ENCODE data around the gene VPS37D.
"Not testable (repeated sequence)": the region's sequence is repeated elsewhere in the genome, so short reads cannot be mapped to it uniquely, and the experiment has no call there.

Gene VPS37D, protein sequence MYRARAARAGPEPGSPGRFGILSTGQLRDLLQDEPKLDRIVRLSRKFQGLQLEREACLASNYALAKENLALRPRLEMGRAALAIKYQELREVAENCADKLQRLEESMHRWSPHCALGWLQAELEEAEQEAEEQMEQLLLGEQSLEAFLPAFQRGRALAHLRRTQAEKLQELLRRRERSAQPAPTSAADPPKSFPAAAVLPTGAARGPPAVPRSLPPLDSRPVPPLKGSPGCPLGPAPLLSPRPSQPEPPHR

GRCh38 chr7:73667344-73668102, at the start of gene VPS37D:
Gene VPS37D (plus strand): TSS chr7:73667831. CDS start chr7:73667959, 128 bp downstream.
- DNase-seq = peak; percentile 85

DNA sequence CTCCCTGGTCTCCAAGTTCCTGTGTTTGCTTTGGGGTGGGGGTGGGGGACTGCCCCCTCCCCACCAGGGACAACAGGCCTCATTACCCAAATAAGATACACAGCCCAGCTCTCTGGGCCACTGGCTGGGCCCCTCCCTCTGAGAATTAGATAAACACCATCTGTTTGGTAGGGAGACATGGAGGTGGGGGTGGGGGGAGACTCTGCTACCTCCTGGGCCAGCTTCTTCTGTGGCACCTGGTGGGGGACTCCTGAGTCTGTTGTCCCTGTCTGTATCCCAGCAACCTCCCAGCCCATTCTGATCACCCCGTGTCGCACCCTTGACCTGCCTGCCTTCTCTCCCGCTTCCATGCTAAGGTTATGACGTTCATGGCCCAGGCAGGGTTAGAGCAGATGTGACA, 49.1 kb upstream of the VPS37D start:
- no peak for DNase-seq

DNA sequence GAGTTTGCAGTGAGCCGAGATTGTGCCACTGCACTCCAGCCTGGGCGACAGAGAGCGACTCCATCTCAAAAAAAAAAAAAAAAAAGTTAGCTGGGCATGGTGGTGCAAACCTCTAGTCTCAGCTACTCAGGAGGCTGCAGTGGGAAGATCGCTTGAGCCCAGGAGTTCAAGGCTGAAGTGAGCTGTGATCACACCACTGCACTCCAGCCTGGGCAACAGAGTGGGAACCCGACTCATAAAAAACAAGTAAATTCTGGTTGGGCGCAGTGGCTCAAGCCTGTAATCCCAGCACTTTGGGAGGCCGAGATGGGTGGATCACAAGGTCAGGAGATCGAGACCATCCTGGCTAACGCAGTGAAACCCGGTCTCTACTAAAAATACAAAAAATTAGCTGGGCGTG, 48.2 kb upstream of the VPS37D start:
- DNase-seq = not testable (repeated sequence)

- no peak for DNase-seq
These were observed 46.2 kb upstream of the VPS37D start for GRCh38 chr7:73621168-73622063.

DNA sequence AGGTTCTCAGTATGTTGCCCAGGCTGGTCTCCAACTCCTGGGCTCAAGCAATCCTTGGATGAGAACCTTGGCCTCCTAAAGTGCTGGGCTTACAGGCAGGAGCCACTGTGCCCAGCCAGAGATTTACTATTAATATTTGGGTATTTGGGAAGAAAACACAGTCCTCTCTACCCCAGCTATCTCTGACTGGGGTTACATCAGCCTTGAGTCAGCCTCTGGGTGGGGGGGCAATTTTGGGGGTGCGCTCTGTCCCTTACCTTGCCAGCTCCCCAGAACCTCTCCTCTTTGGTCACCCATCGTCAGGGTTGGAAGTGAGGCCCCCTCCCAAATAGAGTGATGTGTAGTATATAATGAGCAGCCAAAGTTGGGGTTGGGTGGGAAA, 45.1 kb upstream of the VPS37D start:
- no peak for DNase-seq

- DNase-seq = no peak
These were observed 44.5 kb upstream of the VPS37D start for GRCh38 chr7:73622909-73623797.

- peak; percentile 96 for DNase-seq
These were observed 43.6 kb upstream of the VPS37D start, which contains the start of gene MLXIPL for GRCh38 chr7:73623798-73624668. Gene MLXIPL (minus strand): TSS chr7:73624522. CDS start chr7:73624492, 30 bp downstream.

DNA sequence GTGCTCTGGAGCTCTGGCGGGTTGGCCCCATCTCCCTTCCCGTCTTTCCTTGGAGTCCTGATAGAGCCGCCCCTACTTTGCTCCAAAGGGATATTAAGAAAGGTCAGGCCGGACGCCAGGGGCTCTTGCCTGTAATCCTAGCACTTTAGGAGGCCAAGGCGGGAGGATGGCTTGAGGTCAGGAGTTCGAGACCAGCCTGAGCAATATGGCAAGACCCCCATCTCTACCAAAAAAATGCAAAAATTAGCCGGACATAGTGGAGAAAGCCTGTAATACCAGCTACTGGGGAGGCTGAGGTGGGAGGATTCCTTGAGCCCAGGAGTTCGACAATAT, 43.0 kb upstream of the VPS37D start:
- no peak for DNase-seq

DNA sequence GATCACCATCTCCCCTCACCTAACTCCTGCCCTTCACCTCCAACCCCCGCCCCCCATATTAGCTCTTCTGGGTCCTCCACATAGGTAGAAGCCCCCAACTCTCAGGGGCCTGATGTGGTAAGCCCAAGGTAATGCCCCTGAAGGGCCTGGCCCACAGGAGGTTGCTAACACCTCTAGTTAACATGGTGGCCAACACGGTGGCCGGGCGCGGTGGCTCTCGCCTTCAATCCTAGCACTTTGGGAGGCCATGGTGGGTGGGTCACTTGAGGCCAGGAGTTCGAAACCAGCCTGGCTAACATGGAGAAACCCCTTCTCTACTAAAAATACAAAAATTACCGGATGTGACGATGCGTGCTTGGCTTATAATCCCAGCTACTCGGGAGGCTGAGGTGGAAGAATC, 42.4 kb upstream of the VPS37D start:
- no peak for DNase-seq

DNA sequence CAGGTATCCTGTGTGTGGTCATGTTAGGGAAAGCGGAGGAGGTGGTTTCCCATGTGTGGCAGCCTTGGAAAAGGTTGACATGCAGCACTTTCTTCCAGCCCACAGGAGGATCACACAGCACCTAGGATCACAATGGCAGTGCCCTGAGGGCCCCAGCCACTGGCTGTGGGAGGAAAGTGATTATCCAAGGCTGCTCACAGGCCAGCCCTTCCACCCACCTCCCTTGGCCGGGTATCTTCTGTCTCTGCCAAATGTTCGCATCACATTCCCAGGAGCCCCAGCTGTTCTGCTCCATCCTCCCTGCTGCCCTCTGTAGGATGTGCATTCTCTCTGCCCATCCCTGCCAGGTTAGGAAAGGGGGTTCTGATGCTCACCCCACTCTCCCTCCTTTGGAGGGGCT, 40.8 kb upstream of the VPS37D start:
- no peak for DNase-seq

- no peak for DNase-seq
These were observed 39.1 kb upstream of the VPS37D start for GRCh38 chr7:73628504-73628903.

GRCh38 chr7:73631558-73631957, 36.1 kb upstream of the VPS37D start:
- no peak for DNase-seq

DNA sequence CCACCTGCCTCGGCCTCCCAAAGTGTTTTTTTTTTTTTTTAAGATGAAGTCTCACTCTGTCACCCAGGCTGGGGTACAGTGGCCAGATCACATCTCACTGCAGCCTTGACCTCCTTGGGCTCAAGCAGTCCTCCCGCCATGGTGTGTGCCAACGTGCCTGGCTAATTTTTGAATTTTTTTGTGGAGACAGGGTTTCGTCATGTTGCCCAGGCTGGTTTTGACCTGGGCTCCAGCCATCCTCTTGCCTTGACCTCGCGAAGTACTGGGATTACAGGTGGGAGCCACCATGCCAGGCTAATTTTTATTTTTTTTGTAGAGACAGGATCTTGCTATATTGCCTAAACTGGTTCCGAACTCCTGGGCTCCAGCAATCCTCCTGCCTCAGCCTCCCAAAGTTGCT, 34.3 kb upstream of the VPS37D start:
- DNase-seq = no peak

- DNase-seq = no peak
These were observed 33.8 kb upstream of the VPS37D start for GRCh38 chr7:73633844-73634243.

- DNase-seq = no peak
These were observed 32.0 kb upstream of the VPS37D start for GRCh38 chr7:73635428-73636200.

GRCh38 chr7:73638911-73639310, 28.7 kb upstream of the VPS37D start:
- DNase-seq = no peak

DNA sequence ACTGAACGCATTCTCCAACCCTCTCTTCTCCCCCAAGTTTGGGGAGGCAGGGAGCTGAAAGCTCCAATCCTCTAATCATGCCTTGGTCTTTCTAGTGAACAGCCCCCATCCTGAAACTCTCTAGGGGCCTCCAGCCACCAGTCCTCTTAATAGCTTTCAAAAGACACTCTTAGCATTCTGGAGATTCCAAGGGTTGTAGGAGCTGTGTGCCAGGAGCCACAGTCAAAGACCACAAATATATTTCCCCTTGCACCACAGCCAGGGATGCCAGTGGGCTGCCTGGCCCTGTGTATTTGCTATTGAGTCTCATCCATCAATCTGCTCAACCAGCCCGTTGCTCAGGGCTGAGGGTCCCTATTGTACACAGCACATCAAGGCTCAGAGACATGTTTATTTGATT, 24.8 kb upstream of the VPS37D start:
- no peak for DNase-seq

DNA sequence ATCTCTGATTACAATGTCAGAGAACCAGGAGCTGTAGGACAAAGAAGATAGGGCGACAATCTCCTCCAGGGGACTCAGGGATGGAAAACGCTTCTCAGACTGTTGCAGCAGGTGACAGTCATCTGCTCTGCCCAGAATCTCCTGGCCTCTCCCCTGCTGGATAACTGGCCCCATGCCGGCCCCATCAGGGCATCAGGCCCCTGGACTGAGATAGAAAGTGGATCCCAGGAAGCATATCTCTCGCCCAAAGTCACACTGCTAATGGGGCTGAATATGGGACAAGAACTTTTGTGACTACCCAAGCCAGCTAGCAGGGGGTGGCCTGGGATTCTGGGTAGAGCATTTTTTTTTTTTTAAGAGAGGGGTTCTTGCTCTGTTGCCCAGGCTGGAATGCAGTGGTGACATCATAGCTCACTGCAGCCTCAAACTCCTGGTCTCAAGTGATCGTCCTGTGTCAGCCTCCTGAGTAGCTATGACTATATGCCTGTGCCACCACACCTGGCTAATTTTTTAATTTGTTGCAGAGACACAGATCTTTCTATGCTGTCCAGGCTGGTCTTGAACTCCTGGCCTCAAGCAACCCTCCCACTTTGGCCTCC, 22.8 kb upstream of the VPS37D start:
- DNase-seq = no peak

DNA sequence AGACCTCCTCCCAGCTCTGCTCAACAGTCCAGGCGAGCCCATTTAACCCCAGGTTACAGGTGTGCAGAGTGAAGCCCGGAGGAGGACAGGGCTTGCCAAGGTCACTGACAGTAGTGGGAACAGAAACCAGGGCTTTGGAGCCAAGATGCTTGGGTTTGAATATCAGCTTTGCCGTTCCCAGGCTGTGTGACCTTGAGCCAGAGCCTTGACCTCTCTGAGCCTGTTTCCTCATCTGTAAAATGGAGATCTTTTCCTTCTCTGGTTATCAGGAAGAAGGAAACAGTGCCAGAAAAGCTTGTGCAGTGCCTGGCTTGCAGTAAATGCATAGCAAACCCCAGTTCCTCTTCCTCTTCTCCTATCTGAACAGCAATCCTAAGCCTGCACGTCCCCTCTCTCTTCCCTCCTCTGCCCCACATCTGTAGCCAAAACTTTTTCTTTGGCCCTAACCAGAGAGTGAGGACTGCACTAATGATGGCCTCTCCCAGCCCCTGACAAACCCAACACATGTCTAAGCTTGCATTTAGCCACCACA, 21.9 kb upstream of the VPS37D start:
- no peak for DNase-seq

All from 8988T (cell line).